B cell (primary cell): ENCODE measurements around the gene MCRIP2. TPM values are rescaled to one million over a fixed set of nuclear protein-coding genes. Genes with fewer than 3 reads are reported as not detected.
A peak's percentile ranks its signal among the peaks of the same experiment; 100 is the strongest.

Source experiments
- ATAC-seq: fragments of 200-7000 bp; cut with Tn5 transposase; one replicate; pipeline ENCODE4 v1.10.0; 2021; ENCODE audit warnings: low read depth, mild to moderate bottlenecking, moderate number of reproducible peaks, moderate library complexity
- CTCF ChIA-PET: fragments of 350-600 bp; sonication (Branson Sonifier 250); formaldehyde crosslinking; loops from one replicate; lab custom pipeline; 2021; ENCODE audit warnings: antibody characterized with exemption, inconsistent platforms; lab: Charles Lee
- POLR2A ChIA-PET: fragments of 350-600 bp; sonication (Branson Sonifier 250); formaldehyde crosslinking; loops from one replicate; lab custom pipeline; 2021; ENCODE audit warnings: antibody characterized with exemption; lab: Charles Lee
- DNase-seq: peaks from one replicate; pipeline ENCODE4 v3.0.0; 2013
- H2AFZ ChIP-seq: 2 replicates; pipeline ENCODE4 v1.6.1; 2012; ENCODE audit warnings: mild to moderate bottlenecking, low read depth, low read length; ENCODE audit not compliant: insufficient read depth, poor library complexity, severe bottlenecking
- H3K27ac ChIP-seq, 2 donors: 1 replicate in 1 of 2; 2 replicates in 1 of 2; pipeline ENCODE4 v1.5.1; 2012 to 2013; ENCODE audit warnings: low read length in 2 of 2, mild to moderate bottlenecking in 2 of 2, moderate library complexity in 1 of 2
- H3K27me3 ChIP-seq, 4 experiments: fragments of 200-600 bp in 1 of 4; sonication (generic) in 1 of 4; replicated peaks in 1 of 4; 1 replicate in 2 of 4; 2 replicates in 2 of 4; pipeline versions ENCODE4 v1.6.1 to v1.7.0; 2013 to 2016; ENCODE audit warnings: low read length in 3 of 4, mild to moderate bottlenecking in 2 of 4, mixed read lengths in 1 of 4, moderate library complexity in 1 of 4; ENCODE audit not compliant: insufficient read depth in 4 of 4, control insufficient read depth in 3 of 4; ENCODE audit errors: control extremely low read depth in 1 of 4
- H3K36me3 ChIP-seq, 2 experiments: replicated peaks in 1 of 2; 1 replicate in 1 of 2; 2 replicates in 1 of 2; pipeline versions ENCODE4 v1.6.1 to v1.7.1; 2013; ENCODE audit warnings: low read length in 1 of 2; ENCODE audit not compliant: insufficient read depth in 2 of 2, control insufficient read depth in 1 of 2; ENCODE audit errors: control extremely low read depth in 1 of 2, extremely low read depth in 1 of 2
- H3K4me1 ChIP-seq, 2 donors: fragments of 200-600 bp in 1 of 2; sonication (generic) in 1 of 2; 1 replicate in 1 of 2; 2 replicates in 1 of 2; pipeline versions ENCODE4 v1.5.1 to v1.6.1; 2013 to 2017; ENCODE audit warnings: low read length in 2 of 2; ENCODE audit not compliant: control insufficient read depth in 2 of 2, insufficient read depth in 2 of 2
- H3K4me2 ChIP-seq: replicated peaks from 2 replicates; pipeline ENCODE3; 2012; ENCODE audit warnings: mild to moderate bottlenecking, low read depth, low read length; ENCODE audit not compliant: poor library complexity, severe bottlenecking
- H3K4me3 ChIP-seq, 5 experiments: fragments of 200-600 bp in 1 of 5; sonication (generic) in 1 of 5; 1 replicate in 3 of 5; 2 replicates in 2 of 5; pipeline versions ENCODE4 v1.5.1 to v1.7.0; 2011 to 2016; ENCODE audit warnings: low read length in 4 of 5, mild to moderate bottlenecking in 4 of 5, low read depth in 2 of 5, control low read depth in 1 of 5, moderate library complexity in 1 of 5; ENCODE audit not compliant: insufficient read depth in 1 of 5; ENCODE audit errors: control extremely low read depth in 1 of 5, extremely low read depth in 1 of 5
- H3K79me2 ChIP-seq: fragments of 200-600 bp; sonication (generic); one replicate; pipeline ENCODE4 v1.6.0; 2016; ENCODE audit warnings: low read length; ENCODE audit not compliant: control insufficient read depth, insufficient read depth
- H3K9ac ChIP-seq: fragments of 200-600 bp; sonication (generic); 2 replicates; pipeline ENCODE4 v1.6.1; 2017; ENCODE audit warnings: mild to moderate bottlenecking, low read length, moderate library complexity
- H3K9me3 ChIP-seq, 3 donors: one replicate each; pipeline versions ENCODE4 v1.6.1 to v1.7.1; 2013; ENCODE audit warnings: low read length in 2 of 3; ENCODE audit not compliant: control insufficient read depth in 2 of 3, insufficient read depth in 1 of 3; ENCODE audit errors: control extremely low read depth in 1 of 3
- H4K20me1 ChIP-seq: 2 replicates; pipeline ENCODE4 v1.6.0; 2012; ENCODE audit warnings: mild to moderate bottlenecking, low read length; ENCODE audit not compliant: insufficient read depth, control insufficient read depth, poor library complexity, severe bottlenecking
- H3K27ac Mint-ChIP-seq: one replicate; pipeline ENCODE4 v1.8.0; 2021; ENCODE audit warnings: mixed read lengths
- H3K27me3 Mint-ChIP-seq: one replicate; pipeline ENCODE4 v1.8.0; 2021; ENCODE audit warnings: mixed read lengths
- H3K4me1 Mint-ChIP-seq: one replicate; pipeline ENCODE4 v1.8.0; 2021; ENCODE audit warnings: mixed read lengths
- H3K4me3 Mint-ChIP-seq: one replicate; pipeline ENCODE4 v1.8.0; 2021; ENCODE audit warnings: mixed read lengths
- H3K9me3 Mint-ChIP-seq: one replicate; pipeline ENCODE4 v1.8.0; 2022; ENCODE audit warnings: mixed read lengths; ENCODE audit not compliant: insufficient read depth
- EZH2 ChIP-seq: IDR thresholded peaks from 2 replicates; pipeline ENCODE4 v1.6.1; 2012; ENCODE audit warnings: borderline replicate concordance, low read depth, mild to moderate bottlenecking, moderate library complexity, low read length; ENCODE audit not compliant: insufficient read depth, poor library complexity, severe bottlenecking
- WGBS: methylation state at CpG from one replicate; pipeline ENCODE4 v1.1.5; 2013; ENCODE audit warnings: missing lambda C conversion rate; ENCODE audit not compliant: insufficient coverage; 5-methylcytosine and 5-hydroxymethylcytosine counted together
- intact Hi-C: fragments of 100-400 bp; cut with micrococcal nuclease; formaldehyde crosslinking; loops from one replicate; pipeline ENCODE4 v1.10.0; 2022
- polyA plus RNA-seq: library from polyadenylated mRNA; depleted of rRNA; stranded (reverse); fragments of >200 nt; gene quantifications from 2 replicates; pipeline ENCODE4 v1.2.3, GENCODE V29; 2012
- total RNA-seq, 2 donors: library from RNA; stranded (reverse); fragments of 120-200 nt in 1 of 2; gene quantifications; 1 replicate in 1 of 2; 2 replicates in 1 of 2; pipeline versions ENCODE4 v1.2.3 to v1.2.4, GENCODE V29; 2013 to 2022
- TF ChIP-seq, protein P1 (sequence below): fragments of 200-600 bp; IDR thresholded peaks from one replicate; pipeline ENCODE4 v1.8.0; 2022; ENCODE audit warnings: antibody characterized with exemption, mild to moderate bottlenecking

MCRIP2 gene
- total and polyA plus RNA-seq, 2 donors (not counting 1 experiment from before 2014, with no cell fraction given): 29.2 to 46.0 TPM

DNA sequence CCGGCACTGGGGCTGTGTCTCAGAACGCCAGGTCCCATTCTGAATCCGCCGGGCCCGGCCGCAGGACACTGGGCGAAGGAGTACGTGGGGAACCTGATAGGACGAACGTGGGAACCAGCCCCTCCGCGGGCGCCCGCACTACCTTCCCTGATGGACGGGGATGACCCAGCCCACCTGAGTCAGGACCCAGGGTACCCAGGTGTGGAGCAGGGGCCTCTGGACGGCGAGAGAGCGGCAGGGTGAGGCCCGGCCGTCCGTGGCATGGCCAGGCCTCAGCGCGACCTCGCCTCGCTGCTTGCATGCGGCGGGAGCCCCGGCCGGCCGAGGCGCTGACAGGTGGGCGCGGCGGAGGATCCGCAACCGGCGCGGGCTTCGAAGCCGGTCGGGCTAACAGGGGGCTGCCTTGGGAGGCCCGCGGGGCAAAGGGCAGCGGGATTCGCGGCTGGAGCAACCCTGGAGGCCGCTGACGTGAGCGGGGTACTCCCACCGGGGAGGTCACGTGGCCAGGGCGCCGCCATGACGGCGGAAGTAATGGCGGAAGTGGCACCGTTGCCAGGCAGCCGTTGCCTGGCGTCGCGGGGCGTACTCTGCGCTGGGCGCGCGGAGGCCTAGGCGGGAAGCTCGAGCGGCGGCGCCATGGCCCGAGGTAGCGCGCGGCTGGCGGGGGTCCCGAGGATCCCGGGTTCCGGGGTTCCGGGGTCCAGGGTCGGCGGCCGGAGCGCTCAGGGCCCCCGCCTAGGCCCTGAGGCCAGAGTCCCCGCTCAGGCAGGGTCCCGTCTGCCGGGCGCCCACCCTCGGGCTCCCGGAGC lies 7.4 kb downstream of the MCRIP2 start, which contains the start of gene WDR90:
Gene WDR90, plus strand, starts transcription at position 585 of the 809 bp plus-strand sequence. Its CDS starts 52 bp downstream, at position 637.
- ATAC-seq: peak; percentile 87
- H3K27ac ChIP-seq: peak within 1 kb of the TSS; percentile 79 to 90
- Mint-ChIP-seq H3K27ac (peak within 1 kb of the TSS; percentile 86), H3K4me3 (peak within 1 kb of the TSS; percentile 84), H3K4me1 (peaks cover 19% of the 10 kb centered on the region), H3K9me3 (no peaks in the 10 kb centered on the region), H3K27me3 (no peaks in the 10 kb centered on the region)
- peak within 1 kb of the TSS; percentile 92 for H2AFZ ChIP-seq
- peaks cover 8% of the 10 kb centered on the region for H3K79me2 ChIP-seq
- H3K4me2 ChIP-seq: peak within 1 kb of the TSS; percentile 92
- peak within 1 kb of the TSS; percentile 27 to 76 (median 67) for H3K4me3 ChIP-seq
- H4K20me1 ChIP-seq: peaks cover 8% of the 10 kb centered on the region
- ChIA-PET POLR2A (interaction anchor here (0.6 to 1.0 kb wide), 3 partner anchors 12 to 1058 kb away, joined by 4 to 6 read pairs (median 5); no protein-coding TSS in a partner anchor), CTCF (interaction anchor here (0.6 to 1.4 kb wide), 4 partner anchors 11 to 442 kb away, joined by 4 to 6 read pairs (median 4); partner anchors contain the start of gene METTL26)
- H3K9me3 ChIP-seq: peaks cover 0 to 2% (median 0%) of the 10 kb centered on the region in 3 donors
- WGBS: under 1% methylated on average over 91 of the region's 91 CpGs
- TF ChIP-seq, protein P1, sequence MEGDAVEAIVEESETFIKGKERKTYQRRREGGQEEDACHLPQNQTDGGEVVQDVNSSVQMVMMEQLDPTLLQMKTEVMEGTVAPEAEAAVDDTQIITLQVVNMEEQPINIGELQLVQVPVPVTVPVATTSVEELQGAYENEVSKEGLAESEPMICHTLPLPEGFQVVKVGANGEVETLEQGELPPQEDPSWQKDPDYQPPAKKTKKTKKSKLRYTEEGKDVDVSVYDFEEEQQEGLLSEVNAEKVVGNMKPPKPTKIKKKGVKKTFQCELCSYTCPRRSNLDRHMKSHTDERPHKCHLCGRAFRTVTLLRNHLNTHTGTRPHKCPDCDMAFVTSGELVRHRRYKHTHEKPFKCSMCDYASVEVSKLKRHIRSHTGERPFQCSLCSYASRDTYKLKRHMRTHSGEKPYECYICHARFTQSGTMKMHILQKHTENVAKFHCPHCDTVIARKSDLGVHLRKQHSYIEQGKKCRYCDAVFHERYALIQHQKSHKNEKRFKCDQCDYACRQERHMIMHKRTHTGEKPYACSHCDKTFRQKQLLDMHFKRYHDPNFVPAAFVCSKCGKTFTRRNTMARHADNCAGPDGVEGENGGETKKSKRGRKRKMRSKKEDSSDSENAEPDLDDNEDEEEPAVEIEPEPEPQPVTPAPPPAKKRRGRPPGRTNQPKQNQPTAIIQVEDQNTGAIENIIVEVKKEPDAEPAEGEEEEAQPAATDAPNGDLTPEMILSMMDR: no peak
- no peak for TF ChIP-seq EZH2
- peak within 1 kb of the TSS; percentile 71 for H3K9ac ChIP-seq
- H3K36me3 ChIP-seq: no peaks in the 10 kb centered on the region
- peaks cover 15 to 20% of the 10 kb centered on the region in 2 donors for H3K4me1 ChIP-seq
- peak; percentile 94 for DNase-seq
- no peaks in the 10 kb centered on the region for H3K27me3 ChIP-seq
- intact Hi-C loops: loop anchor here (1.0 to 2.0 kb wide), 6 partner anchors 8 to 60 kb away; partner anchors contain the start of genes JMJD8, MCRIP2 and METTL26
